ENCODE data around the gene PTPRD. TPM values are rescaled to one million over a fixed set of nuclear protein-coding genes. Genes with fewer than 3 reads are reported as not detected.

The PTPRD gene
- polyA plus RNA-seq, 1 donor, result 55.8 TPM

GRCh38 chr9:8268216-8268878 lies 2344.5 kb downstream of the PTPRD start:
- DNase-seq (ENCODE audit: low read depth), result peak; percentile 17

- no peak for DNase-seq (ENCODE audit: low read depth)
Observed at GRCh38 chr9:8267636-8268035, 2345.2 kb downstream of the PTPRD start.

DNA sequence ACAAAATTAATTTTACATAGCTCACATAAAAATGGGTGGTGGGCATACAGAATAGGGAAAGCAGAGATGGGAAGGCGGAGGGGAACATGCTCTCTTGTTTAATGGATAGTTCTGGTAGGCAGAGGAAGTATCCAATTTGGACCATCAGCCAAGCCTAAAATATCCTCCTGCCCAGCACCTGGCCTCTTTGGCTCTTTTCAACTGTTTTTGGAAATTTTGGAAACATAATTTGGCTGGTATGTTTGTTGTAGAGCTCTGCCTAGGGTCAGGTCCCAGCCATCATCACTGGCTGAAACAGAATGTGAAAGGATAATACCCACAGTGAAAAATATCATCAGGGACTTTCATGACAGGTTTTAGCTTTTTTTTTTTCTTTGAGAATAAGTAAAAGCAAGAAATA lies 2345.9 kb downstream of the PTPRD start:
- DNase-seq (ENCODE audit: low read depth), result no peak

GRCh38 chr9:8265281-8265680 lies 2347.5 kb downstream of the PTPRD start:
- no peak for DNase-seq (ENCODE audit: low read depth)

Data from forelimb muscle (tissue), 1 donor.